ENCODE data around the gene KSR1. TPM values are rescaled to one million over a fixed set of nuclear protein-coding genes. Genes with fewer than 3 reads are reported as not detected.

Gene KSR1
- total RNA-seq, 2 experiments from 2014 or later: 44.4 to 47.6 TPM

DNA sequence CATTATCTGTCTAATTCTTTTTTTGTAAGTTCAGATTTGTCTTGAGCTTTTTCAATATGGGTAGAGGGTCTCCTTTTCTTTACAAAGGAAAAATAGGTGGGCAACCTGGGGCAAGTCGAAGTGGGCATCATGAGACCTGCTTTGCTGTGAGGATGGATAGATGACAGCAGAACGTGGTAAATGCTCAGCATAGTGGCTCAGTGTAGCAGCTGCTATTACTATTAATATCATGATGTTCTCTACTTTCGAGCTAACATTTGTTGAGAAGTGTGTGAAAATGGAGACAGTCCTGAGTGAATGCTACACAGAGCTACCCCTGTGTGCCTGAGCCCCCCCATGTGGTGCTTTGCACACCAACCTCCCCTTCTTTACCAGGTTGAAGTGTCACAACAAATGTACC lies 135.7 kb downstream of the KSR1 start:
- Mint-ChIP-seq H3K4me3 (no peak overlapping the region), H3K4me1 (peaks cover 10% of the 10 kb centered on the region), H3K9me3 (no peaks in the 10 kb centered on the region), H3K36me3 (ENCODE audit: low read depth) (peaks cover 15% of the 10 kb centered on the region), H3K27ac (no peak overlapping the region), H3K27me3 (no peaks in the 10 kb centered on the region)
- DNase-seq: no peak
- CTCF ChIA-PET: interaction anchor here (1.1 kb wide), 2 partner anchors 8 to 27 kb away, joined by 3 to 4 read pairs; no protein-coding TSS in a partner anchor
- POLR2A ChIA-PET: no interaction called here

DNA sequence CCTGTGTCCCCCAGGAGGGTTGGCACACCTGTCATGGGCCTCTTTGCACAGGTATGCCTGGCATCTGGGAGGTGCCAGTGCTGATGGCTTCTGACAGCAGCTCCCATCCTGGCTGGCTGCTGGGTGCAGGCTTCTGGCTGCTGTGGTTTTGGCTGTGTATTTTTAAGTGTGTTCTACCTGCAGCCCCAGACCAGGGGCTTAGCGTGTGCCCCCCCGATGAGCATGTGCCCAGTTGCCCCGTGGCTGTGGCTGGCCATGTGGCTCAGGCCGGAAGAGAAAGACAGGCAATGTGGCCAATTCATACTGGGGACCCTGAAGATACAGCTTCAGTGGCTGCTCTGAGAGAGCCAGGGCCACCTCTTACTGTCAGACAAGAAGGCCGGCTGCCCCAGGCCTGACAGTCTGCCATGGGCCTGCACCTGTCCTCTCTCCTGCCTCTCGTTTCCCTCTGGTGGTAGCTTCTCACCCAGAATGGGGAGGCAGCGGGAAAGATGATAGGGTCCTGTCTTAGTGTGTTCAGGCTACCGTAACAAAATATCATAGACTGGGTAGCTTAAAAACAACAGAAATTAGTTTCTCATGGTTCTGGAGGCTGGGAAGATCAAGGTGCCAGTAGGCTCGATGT lies 137.1 kb downstream of the KSR1 start:
- no peaks in the 10 kb centered on the region for H3K9me3 Mint-ChIP-seq
- no peaks in the 10 kb centered on the region for H3K27me3 Mint-ChIP-seq
- H3K36me3 Mint-ChIP-seq (ENCODE audit: low read depth): peaks cover 20% of the 10 kb centered on the region
- H3K4me3 Mint-ChIP-seq: no peak overlapping the region
- H3K27ac Mint-ChIP-seq: no peak overlapping the region
- DNase-seq: no peak
- H3K4me1 Mint-ChIP-seq: peaks cover 10% of the 10 kb centered on the region
- ChIA-PET POLR2A (interaction anchor here (0.9 kb wide), 1 partner anchor 9 kb away, joined by 3 read pairs; no protein-coding TSS in a partner anchor), CTCF (no interaction called here)

DNA sequence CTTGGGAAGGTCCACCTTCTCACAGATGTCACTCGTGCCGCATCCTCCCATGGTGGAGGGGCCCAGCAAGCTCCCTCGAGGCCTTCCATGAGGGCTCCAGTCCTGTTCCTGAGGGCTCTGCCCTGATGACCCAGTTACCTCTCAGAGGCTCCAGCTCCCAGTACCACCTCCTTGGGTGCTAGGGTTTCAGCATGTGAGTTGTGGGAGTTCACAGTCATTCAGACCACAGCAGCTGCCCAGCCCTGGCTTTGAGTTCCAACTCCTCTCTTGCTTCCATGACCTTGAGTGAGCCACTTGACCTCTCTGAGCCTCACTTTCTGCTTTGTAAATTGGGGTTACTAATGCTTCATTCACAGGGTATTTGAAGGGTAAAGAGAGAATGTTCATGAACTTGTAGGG lies 137.6 kb downstream of the KSR1 start:
- H3K36me3 Mint-ChIP-seq (ENCODE audit: low read depth): peaks cover 18% of the 10 kb centered on the region
- H3K4me3 Mint-ChIP-seq: no peak overlapping the region
- H3K4me1 Mint-ChIP-seq: peaks cover 10% of the 10 kb centered on the region
- ChIA-PET CTCF (no interaction called here), POLR2A (interaction anchor here (0.9 kb wide), 1 partner anchor 8 kb away, joined by 3 read pairs; no protein-coding TSS in a partner anchor)
- no peaks in the 10 kb centered on the region for H3K27me3 Mint-ChIP-seq
- no peaks in the 10 kb centered on the region for H3K9me3 Mint-ChIP-seq
- no peak for DNase-seq
- no peak overlapping the region for H3K27ac Mint-ChIP-seq

DNA sequence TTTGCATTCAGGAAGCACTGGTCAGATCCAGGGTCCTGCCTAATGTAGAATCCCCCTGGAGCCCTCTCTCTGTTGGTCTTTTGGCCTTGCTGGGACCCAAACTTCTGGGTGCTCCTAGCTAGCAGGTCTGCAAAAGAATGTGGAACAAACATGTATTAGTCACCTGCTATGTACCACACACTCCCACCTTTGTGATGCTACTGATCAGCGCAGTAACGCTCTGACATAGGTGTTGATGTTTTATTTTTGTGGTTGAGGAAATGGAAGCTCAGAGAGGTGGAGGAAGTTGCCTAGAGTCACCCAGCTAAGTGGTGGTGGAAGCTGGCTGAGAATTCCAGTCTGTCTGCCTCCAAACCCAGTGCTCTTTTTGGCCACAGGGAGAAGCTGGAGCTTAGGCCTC lies 139.0 kb downstream of the KSR1 start:
- ChIA-PET CTCF (interaction anchor here (1.0 to 1.3 kb wide), 2 partner anchors 139 to 241 kb away, joined by 3 to 5 read pairs; partner anchors contain the start of gene KSR1), POLR2A (interaction anchor here (1.6 kb wide), 1 partner anchor 121 kb away, joined by 4 read pairs; no protein-coding TSS in a partner anchor)
- no peak overlapping the region for H3K4me3 Mint-ChIP-seq
- peaks cover 18% of the 10 kb centered on the region for H3K36me3 Mint-ChIP-seq (ENCODE audit: low read depth)
- no peaks in the 10 kb centered on the region for H3K27me3 Mint-ChIP-seq
- H3K9me3 Mint-ChIP-seq: no peaks in the 10 kb centered on the region
- H3K27ac Mint-ChIP-seq: no peak overlapping the region
- no peak for DNase-seq
- peaks cover 12% of the 10 kb centered on the region for H3K4me1 Mint-ChIP-seq

DNA sequence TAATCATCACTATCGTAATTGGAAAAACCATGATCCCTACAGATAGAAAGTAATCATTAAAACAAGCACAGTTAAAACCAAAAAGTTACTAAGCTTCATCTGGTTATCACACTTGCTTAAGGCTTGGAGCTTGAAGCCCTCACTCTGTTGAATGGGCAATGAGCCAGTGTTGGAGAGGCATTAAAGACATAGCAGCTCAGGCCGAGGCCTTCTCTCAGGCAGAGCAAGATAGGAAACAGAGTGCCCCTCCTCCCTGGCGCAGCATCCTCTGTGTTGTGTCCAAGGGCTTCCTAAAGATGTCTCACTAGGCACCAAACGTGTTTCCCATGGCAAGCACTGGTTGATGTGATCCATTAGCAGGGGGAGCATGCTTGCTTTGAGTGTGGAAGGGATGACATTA lies 139.8 kb downstream of the KSR1 start:
- POLR2A ChIA-PET: interaction anchor here (0.7 to 1.6 kb wide), 2 partner anchors 122 to 130 kb away, joined by 4 read pairs; no protein-coding TSS in a partner anchor
- DNase-seq: no peak
- Mint-ChIP-seq H3K27me3 (no peaks in the 10 kb centered on the region), H3K4me3 (no peak overlapping the region), H3K27ac (no peak overlapping the region), H3K4me1 (peaks cover 13% of the 10 kb centered on the region), H3K9me3 (no peaks in the 10 kb centered on the region), H3K36me3 (ENCODE audit: low read depth) (peaks cover 18% of the 10 kb centered on the region)
- CTCF ChIA-PET: interaction anchor here (0.6 to 0.7 kb wide), 4 partner anchors 48 to 359 kb away, joined by 3 to 4 read pairs (median 3); partner anchors contain the start of gene KSR1

DNA sequence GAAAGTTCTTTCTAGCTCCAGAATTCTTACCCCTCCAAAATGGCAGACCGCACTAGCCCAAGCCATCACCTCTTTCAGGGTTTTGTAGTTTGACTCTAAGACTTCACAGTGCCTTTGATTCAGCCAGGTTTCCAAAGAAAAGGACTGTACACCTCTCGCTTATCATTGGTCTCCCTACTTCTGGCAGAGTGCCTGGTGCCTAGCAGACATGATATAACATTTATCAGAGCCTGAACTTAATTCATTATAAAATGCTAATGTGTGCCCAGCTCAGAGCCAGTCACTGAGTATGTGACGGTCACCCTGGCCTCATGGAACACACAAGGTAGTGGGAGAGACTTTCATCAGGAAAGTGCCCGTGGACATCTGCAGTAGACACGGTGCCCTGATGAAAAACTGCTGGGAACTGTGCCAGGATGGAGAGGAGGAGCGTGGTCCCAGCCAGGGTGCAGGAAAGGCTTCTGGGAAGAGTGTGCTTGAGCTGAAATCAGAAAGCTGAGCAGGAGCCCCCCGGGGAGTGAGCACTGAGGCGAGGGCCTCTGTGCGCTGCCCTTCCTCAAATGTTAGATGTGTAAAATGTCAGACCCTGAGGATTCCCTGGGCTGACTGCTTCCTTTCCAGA lies 140.4 kb downstream of the KSR1 start:
- H3K36me3 Mint-ChIP-seq (ENCODE audit: low read depth): peaks cover 21% of the 10 kb centered on the region
- no peak for DNase-seq
- H3K4me3 Mint-ChIP-seq: no peak overlapping the region
- ChIA-PET POLR2A (no interaction called here), CTCF (interaction anchor here (0.6 to 0.7 kb wide), 4 partner anchors 48 to 360 kb away, joined by 3 to 4 read pairs (median 3); partner anchors contain the start of gene KSR1)
- peaks cover 18% of the 10 kb centered on the region for H3K4me1 Mint-ChIP-seq
- no peaks in the 10 kb centered on the region for H3K9me3 Mint-ChIP-seq
- H3K27ac Mint-ChIP-seq: no peak overlapping the region
- H3K27me3 Mint-ChIP-seq: no peaks in the 10 kb centered on the region

DNA sequence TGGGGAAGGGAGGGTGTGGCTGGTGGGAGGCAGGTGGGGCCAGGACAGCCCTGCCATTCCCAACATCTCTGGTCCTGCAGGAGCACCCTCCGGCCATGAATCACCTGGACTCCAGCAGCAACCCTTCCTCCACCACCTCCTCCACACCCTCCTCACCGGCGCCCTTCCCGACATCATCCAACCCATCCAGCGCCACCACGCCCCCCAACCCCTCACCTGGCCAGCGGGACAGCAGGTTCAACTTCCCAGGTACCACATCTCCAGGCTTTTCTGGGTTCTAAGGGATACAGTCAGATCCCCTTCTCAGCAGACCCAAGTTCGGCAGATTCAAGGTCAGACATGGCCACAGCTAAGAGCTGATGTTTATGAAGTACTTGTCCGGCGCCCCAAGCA lies 140.9 kb downstream of the KSR1 start:
- no peak overlapping the region for H3K27ac Mint-ChIP-seq
- no peak overlapping the region for H3K4me3 Mint-ChIP-seq
- CTCF ChIA-PET: interaction anchor here (1.6 kb wide), 2 partner anchors 11 to 361 kb away, joined by 4 read pairs; no protein-coding TSS in a partner anchor
- H3K27me3 Mint-ChIP-seq: no peaks in the 10 kb centered on the region
- no peak for DNase-seq
- no peaks in the 10 kb centered on the region for H3K9me3 Mint-ChIP-seq
- POLR2A ChIA-PET: no interaction called here
- H3K4me1 Mint-ChIP-seq: peaks cover 19% of the 10 kb centered on the region
- H3K36me3 Mint-ChIP-seq (ENCODE audit: low read depth): peaks cover 19% of the 10 kb centered on the region

DNA sequence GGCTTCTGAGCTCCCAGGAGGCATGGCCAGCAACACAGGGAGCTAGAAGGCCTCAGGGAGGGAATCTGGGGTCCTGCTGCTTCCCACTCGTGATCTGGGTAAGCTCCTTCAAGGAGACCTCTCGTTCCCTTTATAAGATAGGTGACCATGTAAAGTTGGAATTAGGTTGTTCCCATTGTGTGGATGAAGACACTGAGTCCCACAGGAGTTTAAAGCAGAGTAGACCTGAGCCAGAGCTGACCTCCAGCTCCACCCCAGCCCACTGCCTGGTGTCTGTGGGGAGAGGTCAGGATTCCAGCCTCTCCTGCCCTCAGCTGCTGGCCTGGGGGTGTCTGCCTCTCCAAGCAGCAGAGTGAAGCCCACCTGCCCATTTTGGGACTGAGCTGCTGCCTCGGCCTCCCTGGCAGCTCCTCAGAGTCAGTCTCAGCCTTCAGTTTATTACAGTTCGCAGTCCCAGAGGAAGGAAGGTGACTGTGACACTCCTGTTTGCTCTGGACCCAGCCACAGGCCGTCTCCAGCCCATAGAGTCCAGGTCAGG lies 141.6 kb downstream of the KSR1 start:
- CTCF ChIA-PET: interaction anchor here (0.8 to 5.4 kb wide), 7 partner anchors 9 to 370 kb away, joined by 4 to 73 read pairs (median 4); no protein-coding TSS in a partner anchor
- Mint-ChIP-seq H3K9me3 (no peaks in the 10 kb centered on the region), H3K4me1 (peaks cover 20% of the 10 kb centered on the region), H3K27me3 (no peaks in the 10 kb centered on the region), H3K27ac (no peak overlapping the region), H3K4me3 (no peak overlapping the region), H3K36me3 (ENCODE audit: low read depth) (peaks cover 15% of the 10 kb centered on the region)
- POLR2A ChIA-PET: no interaction called here
- no peak for DNase-seq

DNA sequence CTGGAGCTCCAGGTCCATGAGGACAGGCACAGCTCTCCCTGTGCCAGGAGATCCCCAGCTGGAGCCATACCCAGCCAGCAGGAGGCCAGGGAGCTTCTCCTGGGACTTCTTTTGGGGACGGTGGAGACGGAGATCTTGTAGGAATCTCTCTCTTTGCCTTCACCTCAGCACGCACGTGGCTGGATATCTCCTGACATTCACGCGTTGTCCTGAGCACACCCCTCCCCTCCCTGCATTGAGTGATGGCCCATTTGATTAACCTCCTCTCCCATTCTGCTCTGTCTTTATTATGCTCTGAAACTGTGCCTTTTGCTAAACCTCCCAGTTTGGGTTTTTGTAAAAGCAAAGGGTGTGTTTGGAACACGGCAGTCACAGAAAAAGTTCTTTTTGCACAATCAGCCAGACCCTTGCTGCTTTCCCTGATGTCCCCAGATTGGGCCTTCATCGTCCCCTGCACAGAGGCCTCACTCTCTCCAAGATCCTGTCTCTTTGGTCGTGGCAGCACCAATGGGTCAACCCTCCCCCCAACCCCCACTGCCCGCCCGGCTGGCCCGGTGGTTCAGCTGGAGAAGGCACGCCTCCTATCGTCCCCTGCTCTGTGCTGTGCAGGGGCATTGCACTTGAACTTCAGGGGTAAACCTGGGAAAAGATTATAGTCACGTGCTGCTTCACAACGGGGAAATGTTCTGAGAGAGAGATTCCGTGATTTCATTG lies 142.2 kb downstream of the KSR1 start:
- Mint-ChIP-seq H3K4me3 (no peak overlapping the region), H3K4me1 (peaks cover 21% of the 10 kb centered on the region), H3K27me3 (no peaks in the 10 kb centered on the region), H3K9me3 (no peaks in the 10 kb centered on the region), H3K27ac (no peak overlapping the region), H3K36me3 (ENCODE audit: low read depth) (peaks cover 17% of the 10 kb centered on the region)
- DNase-seq: no peak
- POLR2A ChIA-PET: no interaction called here
- CTCF ChIA-PET: interaction anchor here (0.8 to 5.4 kb wide), 15 partner anchors 10 to 371 kb away, joined by 3 to 73 read pairs (median 7); partner anchors contain the start of gene KSR1

DNA sequence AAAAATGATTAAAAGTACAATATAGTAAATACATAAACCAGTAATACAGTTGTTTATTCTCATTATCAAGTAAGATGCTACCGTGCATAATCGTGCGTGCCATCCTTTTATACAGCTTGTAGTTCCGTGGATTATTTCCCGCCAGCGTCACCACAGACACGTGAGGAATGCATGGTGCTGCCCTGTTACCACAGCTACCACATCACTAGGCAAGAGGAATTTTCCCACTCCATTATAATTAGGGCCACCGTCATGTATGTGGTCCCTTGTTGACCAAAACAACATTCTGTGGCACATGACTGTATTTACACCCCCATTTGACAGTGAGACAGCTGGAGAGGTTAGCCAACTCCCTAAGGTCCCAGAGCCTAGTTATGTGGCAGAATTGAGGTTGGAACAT lies 144.2 kb downstream of the KSR1 start:
- POLR2A ChIA-PET: interaction anchor here (0.9 to 3.0 kb wide), 7 partner anchors 38 to 364 kb away, joined by 3 to 19 read pairs (median 3); partner anchors contain the start of genes KSR1 and WSB1

DNA sequence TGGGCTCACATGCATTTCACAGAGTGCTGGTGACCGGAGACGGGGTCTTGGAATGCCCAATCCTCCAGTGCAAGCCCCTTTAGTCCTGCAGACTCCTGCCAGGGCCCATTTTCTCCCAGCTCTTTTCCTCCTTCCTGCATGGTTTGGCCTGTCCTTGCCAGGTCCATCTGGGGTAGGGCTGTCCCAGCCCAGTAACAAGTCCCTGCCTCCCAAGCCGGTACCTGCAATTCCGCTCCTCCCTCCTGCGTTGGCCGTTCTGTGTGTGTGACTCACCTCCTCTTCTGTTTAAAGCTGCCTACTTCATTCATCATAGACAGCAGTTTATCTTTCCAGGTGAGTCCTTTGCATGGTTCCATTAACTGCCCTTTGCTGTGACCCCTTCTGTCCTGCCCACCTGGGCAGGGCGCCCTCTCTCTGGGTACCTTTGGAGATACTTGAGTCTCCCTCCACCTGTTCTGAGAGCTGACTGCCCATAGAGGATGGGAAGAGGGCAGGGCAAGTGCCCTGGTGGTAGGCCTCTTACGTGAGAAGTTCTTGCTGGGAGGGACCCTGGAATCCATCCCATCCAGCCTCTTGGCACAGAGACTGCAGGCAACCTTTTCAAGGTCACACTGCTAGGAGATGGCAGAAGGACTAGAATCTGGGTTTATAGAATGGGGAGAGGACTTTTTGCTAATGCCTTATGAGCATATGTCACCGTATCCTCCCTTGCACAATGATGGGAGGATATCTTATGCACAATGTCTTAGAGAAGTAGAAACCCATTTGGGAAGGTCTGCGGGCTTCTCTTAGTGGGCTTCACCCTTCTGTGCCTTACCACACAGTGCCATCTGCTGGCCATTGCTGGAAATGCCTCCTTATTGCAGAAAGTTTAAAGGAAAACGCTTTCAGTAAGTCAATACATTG lies 145.1 kb downstream of the KSR1 start:
- no peaks in the 10 kb centered on the region for H3K27me3 Mint-ChIP-seq
- no peak overlapping the region for H3K27ac Mint-ChIP-seq
- peaks cover 15% of the 10 kb centered on the region for H3K36me3 Mint-ChIP-seq (ENCODE audit: low read depth)
- no peak overlapping the region for H3K4me3 Mint-ChIP-seq
- peak; percentile 82 for DNase-seq
- H3K9me3 Mint-ChIP-seq: no peaks in the 10 kb centered on the region
- ChIA-PET CTCF (interaction anchor here (0.7 to 5.4 kb wide), 37 partner anchors 13 to 395 kb away, joined by 3 to 100 read pairs (median 5); partner anchors contain the start of genes KSR1 and WSB1), POLR2A (interaction anchor here (0.7 to 3.0 kb wide), 3 partner anchors 49 to 365 kb away, joined by 3 to 19 read pairs (median 3); partner anchors contain the start of gene KSR1)
- peaks cover 11% of the 10 kb centered on the region for H3K4me1 Mint-ChIP-seq

More for the DNA sequence above, 144.2 kb downstream of the KSR1 start:
- Mint-ChIP-seq H3K36me3 (ENCODE audit: low read depth) (peaks cover 15% of the 10 kb centered on the region), H3K4me3 (no peak overlapping the region), H3K27ac (no peak overlapping the region), H3K27me3 (no peaks in the 10 kb centered on the region), H3K4me1 (peaks cover 15% of the 10 kb centered on the region), H3K9me3 (no peaks in the 10 kb centered on the region)
- CTCF ChIA-PET: interaction anchor here (0.7 to 5.4 kb wide), 44 partner anchors 9 to 363 kb away, joined by 3 to 100 read pairs (median 6); partner anchors contain the start of genes KSR1 and WSB1
- no peak for DNase-seq

DNA sequence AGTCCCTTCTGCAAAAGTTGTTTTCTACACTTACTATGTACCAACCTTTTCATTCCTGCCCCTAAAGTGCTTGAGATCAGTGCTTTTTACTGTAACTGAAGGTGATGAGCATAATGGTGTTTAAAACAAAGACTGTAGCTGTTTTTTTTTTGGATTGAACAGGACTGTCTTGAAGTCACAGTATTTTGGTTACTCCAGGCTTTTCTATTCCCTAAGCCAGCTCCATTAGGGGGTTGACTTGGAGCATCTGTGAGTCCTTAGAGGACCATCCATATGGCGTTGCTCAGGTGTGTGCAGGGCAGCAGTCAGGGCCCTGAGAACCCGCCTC lies 145.7 kb downstream of the KSR1 start:
- Mint-ChIP-seq H3K27me3 (no peaks in the 10 kb centered on the region), H3K9me3 (no peaks in the 10 kb centered on the region), H3K27ac (no peak overlapping the region), H3K4me3 (no peak overlapping the region), H3K36me3 (ENCODE audit: low read depth) (peaks cover 15% of the 10 kb centered on the region), H3K4me1 (peaks cover 11% of the 10 kb centered on the region)
- POLR2A ChIA-PET: interaction anchor here (0.7 to 3.0 kb wide), 3 partner anchors 9 to 146 kb away, joined by 3 to 19 read pairs (median 3); partner anchors contain the start of gene KSR1
- CTCF ChIA-PET: interaction anchor here (0.8 to 5.4 kb wide), 31 partner anchors 12 to 396 kb away, joined by 3 to 100 read pairs (median 4); partner anchors contain the start of gene KSR1
- DNase-seq: no peak

Data from activated CD4-positive, alpha-beta memory T cell treated with anti-CD3 and anti-CD28 coated beads, Interleukin-2, amount 10 ng/mL, durations not matched to agents 7 days and 5 days (primary cell).